NCI-H1436 (cell line): ENCODE results near the gene HLF.

Experiments
- DNase-seq: peaks from one replicate; lab custom pipeline; 2025; lab: John Stamatoyannopoulos, UW

The HLF gene

DNA sequence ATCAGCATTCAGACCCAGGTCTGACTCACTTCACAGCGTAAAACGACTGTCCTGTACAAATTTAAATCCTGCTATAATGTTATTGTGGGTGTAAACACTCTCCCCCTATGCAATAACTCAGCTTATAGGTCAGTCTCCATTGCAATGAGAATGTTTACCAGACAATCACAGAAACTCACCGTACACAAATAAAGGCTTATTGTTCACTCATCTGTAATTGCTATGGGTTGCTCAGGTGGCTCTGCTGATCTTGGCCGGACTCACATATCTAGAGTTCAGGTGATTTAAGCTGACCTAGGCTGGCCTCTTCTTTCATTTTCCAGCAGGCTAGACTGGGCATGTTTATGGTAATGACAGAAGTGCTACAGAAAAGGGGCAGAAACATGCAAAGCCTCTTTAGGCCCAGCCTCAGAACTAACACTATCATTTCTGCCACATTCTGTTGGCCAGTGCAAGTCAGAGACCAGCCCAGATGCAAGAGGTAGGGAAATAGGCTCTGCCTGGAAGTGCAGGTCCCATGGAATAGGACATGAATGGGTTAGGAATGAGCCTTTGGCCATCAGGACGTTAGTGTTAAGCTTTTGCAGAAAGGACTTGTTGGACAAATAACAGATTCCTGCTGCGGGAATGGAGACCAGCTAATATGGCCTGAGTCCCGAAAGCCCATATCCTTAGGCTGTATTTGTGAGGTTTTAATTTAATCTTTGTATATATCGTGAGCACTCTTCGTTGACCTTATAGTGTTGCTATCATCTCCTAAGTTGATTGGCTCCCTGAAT lies 44.0 kb downstream of the HLF start:
- no peak for DNase-seq

DNA sequence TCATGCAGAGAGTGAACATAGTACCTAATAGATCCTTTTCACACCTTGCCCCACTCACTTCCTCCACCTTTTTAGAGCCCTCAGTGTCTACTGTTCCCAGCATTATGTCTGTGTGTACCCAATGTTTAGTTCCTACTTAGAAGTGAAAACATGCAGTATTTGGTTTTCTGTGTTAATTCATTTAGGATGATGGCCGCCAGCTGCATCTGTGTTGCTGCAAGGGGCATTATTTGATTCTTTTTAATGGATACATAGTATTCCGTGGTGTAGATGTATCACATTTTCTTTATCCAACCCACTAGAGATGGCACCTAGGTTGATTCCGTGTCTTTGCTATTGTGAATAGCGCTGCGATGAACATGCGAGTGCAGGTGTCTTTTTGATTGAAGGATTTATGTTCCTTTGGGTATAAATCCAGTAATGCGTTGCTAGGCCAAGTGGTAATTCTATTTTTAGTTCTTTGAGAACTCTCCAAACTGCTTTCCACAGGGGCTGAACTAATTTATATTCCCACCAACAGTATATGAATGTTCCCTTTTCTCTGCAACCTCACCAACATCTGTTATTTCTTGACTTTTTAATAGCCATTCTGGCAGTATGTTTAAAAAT lies 47.1 kb downstream of the HLF start:
- DNase-seq, result no peak

DNA sequence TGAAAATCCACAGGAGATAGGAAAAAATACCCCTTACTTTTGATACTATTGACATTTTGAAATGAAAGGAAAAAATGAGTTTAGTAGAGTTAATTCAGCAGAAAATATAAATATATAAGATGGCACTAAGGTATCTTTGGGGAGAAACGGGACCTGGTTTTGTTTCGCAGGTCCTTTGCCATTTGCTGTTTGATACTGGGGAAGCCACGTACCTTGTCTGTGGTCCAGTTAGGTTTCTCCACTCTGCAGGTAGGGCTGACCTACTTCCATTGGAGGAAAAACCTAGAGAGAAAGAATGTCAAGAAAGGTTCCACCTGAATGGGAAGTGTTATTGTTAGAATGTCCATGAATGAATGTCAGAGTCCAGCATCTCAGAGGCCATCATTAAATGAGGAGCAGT lies 48.1 kb downstream of the HLF start:
- no peak for DNase-seq

DNA sequence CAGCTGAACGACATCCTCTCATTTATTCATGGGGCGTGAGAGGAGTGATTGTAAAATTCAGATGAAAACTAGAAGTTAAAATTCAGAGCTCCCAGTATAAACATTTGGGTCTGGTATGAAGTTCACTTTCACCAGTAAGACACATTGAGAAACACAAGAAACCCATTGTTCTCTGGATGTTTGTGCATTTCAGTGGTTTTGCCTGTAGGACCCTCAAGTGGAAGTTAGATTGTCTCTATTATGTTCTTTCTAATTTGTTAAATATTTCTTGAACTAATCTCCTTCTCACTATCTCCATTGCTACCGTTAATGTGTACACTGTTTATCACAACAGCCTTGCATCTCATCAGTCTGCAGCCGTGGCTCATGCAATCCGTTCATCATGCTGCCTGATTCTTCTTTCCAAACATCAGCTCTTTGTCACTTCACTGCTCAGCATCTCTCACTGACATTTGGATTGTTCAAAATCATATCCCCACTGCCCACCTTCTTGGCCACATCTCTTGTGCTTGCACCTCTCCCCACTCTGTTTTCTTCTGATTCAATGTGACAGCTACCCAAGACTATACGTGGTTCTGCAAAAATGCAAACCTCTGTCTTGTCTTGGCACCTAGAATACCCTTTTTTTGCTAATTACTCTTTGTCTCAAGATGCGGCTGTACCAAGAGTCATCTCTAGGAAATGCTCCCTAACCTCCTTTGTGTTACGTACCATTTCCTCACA lies 49.5 kb downstream of the HLF start:
- DNase-seq, result no peak

DNA sequence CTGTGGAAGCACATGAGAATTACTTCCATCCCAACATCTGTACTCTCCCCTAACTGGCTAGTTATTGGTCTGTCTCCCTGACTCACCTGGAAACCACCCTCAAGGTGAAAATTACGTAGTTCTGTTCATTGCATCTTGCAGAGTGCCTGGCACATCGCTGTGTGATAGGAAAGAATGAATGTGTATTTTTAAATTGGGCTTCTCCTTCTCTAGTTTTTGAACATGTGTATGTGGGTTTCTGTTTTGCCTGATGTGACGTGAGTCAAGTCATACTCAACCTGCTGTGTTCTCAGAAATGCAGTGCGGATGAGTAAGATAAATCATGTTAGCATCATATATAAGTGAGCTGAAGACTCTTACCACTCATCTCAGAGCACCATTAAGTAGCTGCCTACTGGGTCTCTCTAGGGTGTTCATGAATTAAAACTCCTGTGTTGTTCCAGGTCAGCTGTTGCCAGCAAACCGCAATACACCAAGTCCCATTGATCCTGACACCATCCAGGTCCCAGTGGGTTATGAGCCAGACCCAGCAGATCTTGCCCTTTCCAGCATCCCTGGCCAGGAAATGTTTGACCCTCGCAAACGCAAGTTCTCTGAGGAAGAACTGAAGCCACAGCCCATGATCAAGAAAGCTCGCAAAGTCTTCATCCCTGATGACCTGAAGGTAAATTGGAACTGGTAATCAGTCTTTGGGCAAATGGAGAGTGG lies 50.2 kb downstream of the HLF start:
- DNase-seq, result no peak

DNA sequence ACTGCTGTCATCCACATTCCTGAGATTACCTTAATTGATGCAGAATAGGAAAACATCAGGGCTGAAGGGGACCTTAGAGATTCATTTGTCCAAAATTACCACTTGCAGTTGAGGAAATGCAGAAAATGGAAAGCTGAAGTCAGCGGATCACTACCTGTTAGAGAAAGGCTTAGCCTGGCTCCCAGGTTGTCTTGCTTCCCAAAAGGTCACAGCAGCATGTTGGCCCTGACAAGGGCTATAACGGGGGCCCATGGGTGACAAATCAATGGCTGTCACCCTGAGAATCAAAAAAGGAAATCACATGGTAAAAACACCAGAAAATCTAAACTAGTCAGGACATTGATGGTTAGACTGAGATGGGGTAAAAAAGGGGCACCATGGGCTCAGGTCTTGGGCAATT lies 51.7 kb downstream of the HLF start:
- DNase-seq, result no peak

DNA sequence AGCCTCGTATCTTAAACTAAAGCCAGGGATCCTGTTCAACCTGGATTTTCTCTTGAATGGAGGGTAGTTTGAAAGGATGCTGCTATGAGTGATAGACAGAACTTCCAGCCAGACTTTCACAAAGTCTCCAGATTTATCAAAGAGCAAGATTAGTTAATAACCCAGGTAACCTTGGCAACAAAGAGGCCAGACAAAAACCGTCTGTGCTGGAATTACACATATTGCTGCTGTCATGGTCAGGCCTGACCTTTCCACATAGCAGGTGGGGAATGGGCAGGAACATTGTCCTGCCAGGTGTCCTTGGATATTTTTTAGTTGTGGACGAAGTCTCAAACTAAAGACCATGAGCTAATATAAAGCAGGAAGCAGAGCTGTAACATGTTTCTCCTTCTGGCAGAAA lies 52.5 kb downstream of the HLF start:
- no peak for DNase-seq

DNA sequence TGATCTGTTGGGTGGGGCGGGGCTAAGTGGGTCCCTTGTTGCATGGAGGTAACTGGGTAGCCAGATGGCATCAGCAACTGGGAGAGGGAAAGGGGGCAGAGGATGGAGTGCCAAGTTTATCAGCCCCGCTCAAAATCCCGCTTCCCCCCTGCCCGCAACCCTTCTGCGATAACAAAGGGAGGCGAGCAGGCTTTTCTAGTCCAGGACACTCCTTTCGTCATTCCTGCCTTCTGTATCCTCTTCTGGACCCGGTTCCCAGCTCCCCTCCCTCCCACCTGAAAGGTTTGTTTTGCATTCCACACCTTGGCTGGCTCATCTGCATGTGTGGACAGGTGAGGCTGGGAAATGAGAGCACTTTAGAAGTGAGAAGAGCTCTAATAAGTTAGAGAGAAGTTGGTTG lies 53.3 kb downstream of the HLF start:
- no peak for DNase-seq

DNA sequence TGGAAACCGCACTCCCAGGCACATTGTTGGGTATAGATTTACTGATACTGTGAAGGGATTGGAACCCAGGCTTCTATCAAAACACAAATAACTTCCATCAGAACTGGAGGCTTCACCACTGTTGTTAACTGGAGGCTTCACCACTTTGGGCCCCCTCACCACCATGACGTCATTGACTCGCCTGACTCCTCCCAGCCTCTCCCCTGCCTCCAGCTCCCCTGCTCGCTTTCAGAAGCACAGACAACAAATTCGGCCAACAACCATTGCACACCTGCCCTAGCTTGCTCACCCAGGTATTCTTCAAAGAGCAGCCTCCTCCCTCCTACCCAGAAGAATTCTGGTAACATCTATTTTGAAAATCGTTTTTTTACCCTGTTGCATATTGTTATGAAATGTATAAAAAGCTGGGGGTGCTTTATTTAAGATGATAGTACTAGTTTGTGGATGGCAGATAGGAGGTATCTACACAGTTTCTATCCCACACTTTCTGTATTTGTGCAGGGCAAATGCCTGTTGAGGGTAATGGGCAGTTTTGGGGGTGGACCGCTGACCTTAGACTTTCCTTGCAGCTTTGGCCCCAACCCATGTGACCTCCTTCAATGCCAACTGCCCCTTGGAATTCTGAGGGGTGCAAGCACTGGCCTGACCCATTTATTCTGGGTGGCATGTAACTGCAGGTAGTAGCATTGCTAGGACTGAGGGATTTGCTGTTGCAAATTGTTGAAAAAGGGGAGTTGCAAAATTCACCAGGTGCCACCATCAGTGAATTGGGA lies 54.1 kb downstream of the HLF start:
- no peak for DNase-seq

DNA sequence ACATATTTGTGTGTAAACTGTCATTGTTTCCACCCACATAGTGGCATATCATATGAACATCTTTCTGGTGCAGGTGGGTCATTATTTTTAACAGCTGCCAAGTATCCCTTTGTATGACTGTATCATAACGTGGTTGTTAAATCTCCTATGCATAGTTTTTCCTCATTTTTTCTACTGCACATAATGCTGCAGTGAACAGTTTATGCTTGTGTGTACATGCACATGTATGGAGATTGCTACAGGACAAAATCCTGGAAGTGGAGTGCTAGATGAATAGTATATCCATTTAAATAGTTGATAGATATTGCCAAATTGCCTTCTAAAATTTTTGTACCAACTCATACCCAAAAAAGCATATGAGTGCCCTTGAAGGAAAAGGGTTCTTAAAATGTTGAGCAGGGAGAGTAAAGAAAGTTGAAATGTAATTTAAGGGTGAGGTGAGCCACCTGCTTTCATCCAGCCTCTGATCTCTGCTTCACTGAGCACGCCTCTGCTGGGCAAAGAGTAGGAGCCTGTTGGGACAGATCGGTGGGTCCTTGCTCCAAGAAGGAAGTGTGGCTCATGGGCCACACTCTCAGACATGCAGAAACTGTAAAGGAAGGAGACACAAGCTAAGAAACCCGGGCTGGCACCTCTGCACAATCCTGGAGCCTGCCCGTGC lies 55.3 kb downstream of the HLF start:
- no peak for DNase-seq

DNA sequence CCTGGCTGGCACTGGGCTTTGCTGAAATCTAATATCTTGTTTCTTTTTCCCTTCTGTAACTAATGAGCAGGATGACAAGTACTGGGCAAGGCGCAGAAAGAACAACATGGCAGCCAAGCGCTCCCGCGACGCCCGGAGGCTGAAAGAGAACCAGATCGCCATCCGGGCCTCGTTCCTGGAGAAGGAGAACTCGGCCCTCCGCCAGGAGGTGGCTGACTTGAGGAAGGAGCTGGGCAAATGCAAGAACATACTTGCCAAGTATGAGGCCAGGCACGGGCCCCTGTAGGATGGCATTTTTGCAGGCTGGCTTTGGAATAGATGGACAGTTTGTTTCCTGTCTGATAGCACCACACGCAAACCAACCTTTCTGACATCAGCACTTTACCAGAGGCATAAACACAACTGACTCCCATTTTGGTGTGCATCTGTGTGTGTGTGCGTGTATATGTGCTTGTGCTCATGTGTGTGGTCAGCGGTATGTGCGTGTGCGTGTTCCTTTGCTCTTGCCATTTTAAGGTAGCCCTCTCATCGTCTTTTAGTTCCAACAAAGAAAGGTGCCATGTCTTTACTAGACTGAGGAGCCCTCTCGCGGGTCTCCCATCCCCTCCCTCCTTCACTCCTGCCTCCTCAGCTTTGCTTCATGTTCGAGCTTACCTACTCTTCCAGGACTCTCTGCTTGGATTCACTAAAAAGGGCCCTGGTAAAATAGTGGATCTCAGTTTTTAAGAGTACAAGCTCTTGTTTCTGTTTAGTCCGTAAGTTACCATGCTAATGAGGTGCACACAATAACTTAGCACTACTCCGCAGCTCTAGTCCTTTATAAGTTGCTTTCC lies 56.0 kb downstream of the HLF start:
- DNase-seq, result no peak

DNA sequence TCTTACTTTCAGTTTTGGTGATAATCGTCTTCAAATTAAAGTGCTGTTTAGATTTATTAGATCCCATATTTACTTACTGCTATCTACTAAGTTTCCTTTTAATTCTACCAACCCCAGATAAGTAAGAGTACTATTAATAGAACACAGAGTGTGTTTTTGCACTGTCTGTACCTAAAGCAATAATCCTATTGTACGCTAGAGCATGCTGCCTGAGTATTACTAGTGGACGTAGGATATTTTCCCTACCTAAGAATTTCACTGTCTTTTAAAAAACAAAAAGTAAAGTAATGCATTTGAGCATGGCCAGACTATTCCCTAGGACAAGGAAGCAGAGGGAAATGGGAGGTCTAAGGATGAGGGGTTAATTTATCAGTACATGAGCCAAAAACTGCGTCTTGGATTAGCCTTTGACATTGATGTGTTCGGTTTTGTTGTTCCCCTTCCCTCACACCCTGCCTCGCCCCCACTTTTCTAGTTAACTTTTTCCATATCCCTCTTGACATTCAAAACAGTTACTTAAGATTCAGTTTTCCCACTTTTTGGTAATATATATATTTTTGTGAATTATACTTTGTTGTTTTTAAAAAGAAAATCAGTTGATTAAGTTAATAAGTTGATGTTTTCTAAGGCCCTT lies 56.8 kb downstream of the HLF start:
- no peak for DNase-seq

DNA sequence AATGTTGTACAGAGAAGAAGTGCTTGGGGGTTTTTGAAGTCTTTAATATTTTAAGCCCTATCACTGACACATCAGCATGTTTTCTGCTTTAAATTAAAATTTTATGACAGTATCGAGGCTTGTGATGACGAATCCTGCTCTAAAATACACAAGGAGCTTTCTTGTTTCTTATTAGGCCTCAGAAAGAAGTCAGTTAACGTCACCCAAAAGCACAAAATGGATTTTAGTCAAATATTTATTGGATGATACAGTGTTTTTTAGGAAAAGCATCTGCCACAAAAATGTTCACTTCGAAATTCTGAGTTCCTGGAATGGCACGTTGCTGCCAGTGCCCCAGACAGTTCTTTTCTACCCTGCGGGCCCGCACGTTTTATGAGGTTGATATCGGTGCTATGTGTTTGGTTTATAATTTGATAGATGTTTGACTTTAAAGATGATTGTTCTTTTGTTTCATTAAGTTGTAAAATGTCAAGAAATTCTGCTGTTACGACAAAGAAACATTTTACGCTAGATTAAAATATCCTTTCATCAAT lies 57.8 kb downstream of the HLF start:
- DNase-seq, result no peak

DNA sequence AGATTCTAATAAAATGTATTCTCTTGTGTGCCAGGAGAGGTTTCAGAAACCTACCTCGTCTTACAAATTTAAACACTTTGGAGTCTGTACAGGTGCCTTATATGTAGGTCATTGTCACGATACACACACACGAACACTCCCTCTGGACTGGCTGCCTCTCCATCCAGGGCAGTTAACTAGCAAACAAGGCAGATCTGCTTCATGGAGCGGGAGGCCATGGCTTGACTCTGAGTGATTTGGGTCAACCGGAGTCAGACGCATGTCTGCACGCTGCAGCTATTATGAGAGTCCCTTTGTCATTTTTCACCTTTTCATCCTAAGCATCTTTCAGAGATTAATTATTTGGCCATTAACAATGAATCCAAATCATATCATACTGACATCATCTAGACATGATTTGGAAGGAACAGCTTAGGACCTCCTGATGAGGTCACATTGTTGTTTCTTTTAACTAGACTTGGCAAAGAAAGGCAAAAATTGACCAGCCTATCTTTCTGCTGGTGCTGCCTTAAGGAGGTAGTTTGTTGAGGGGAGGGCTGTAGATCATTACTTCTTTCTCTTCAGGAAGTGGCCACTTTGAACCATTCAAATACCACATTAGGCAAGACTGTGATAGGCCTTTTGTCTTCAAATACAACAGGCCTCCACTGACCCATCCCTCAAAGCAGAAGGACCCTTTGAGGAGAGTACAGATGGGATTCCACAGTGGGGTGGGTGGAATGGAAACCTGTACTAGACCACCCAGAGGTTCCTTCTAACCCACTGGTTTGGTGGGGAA lies 58.9 kb downstream of the HLF start:
- DNase-seq, result no peak

DNA sequence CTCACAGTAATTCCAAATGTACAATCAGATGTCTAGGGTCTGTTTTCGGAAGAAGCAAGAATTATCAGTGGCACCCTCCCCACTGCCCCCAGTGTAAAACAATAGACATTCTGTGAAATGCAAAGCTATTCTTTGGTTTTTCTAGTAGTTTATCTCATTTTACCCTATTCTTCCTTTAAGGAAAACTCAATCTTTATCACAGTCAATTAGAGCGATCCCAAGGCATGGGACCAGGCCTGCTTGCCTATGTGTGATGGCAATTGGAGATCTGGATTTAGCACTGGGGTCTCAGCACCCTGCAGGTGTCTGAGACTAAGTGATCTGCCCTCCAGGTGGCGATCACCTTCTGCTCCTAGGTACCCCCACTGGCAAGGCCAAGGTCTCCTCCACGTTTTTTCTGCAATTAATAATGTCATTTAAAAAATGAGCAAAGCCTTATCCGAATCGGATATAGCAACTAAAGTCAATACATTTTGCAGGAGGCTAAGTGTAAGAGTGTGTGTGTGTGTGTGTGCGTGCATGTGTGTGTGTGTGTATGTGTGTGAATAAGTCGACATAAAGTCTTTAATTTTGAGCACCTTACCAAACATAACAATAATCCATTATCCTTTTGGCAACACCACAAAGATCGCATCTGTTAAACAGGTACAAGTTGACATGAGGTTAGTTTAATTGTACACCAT lies 59.7 kb downstream of the HLF start:
- no peak for DNase-seq

DNA sequence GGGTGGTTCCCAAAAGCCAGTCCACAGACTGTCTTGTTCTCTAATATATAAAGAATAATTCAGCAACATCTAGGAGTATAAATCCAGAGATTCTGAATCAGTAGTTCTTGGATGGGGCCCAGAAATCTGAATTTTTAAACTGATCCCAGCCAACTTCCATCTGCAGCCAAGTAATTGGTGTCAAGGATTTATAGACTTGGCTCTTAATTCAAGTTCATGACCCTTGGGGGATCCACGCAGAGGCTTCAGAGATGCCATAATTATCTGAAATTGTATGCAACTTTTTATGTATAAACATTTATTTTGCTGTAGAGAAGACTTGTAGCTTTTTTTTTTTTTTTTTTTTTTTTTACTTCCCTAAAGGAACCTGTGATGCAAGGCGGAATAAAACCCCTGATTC lies 60.6 kb downstream of the HLF start:
- no peak for DNase-seq

DNA sequence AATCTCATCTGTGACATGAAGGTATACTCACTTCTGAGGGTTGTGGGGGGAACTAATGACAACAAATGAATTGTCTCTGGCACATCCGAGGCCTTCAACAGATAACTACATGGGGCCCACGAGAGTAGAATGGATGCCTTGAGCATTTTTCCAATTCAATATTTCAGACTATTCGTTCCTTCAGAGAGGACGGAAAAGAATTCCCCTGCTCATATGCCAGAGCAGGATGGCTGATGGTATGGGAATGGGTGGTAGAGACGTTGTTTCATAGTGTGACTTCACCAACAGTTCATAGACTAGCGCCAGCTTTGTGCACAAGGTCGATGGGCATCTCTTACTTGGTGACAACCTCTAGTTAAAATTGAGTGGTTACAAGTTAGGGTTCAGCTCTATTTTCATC lies 61.3 kb downstream of the HLF start:
- no peak for DNase-seq
